DOHH2 (cell line): Measurements from ENCODE around the gene TMSB10.

ENCODE experiments used
- H3F3A ChIP-seq: fragments of 200-600 bp; sonication (generic), shearing (Covaris generic); 2 replicates; pipeline ENCODE4 v1.6.0; 2016; ENCODE audit warnings: antibody characterized with exemption, mild to moderate bottlenecking; ENCODE audit not compliant: control insufficient read depth, insufficient read depth
- H3K27ac ChIP-seq: fragments of 200-600 bp; sonication (generic); 2 replicates; pipeline ENCODE4 v1.5.1; 2014; ENCODE audit warnings: low read depth, mild to moderate bottlenecking, low read length, moderate library complexity
- H3K27me3 ChIP-seq: fragments of 200-600 bp; sonication (generic); 2 replicates; pipeline ENCODE4 v1.6.1; 2014; ENCODE audit warnings: mild to moderate bottlenecking, low read length, mixed read lengths; ENCODE audit not compliant: control insufficient read depth
- H3K36me3 ChIP-seq: fragments of 200-600 bp; sonication (generic); 2 replicates; pipeline ENCODE4 v1.6.1; 2014; ENCODE audit warnings: mild to moderate bottlenecking, low read length, moderate library complexity, mixed read lengths; ENCODE audit not compliant: control insufficient read depth
- H3K4me1 ChIP-seq: fragments of 200-600 bp; sonication (generic); 2 replicates; pipeline ENCODE4 v1.6.1; 2014; ENCODE audit warnings: mild to moderate bottlenecking, low read length, mixed read lengths; ENCODE audit not compliant: control insufficient read depth
- H3K4me2 ChIP-seq: fragments of 200-600 bp; sonication (generic); 2 replicates; pipeline ENCODE4 v1.6.0; 2014; ENCODE audit warnings: mild to moderate bottlenecking, low read length, moderate library complexity
- H3K4me3 ChIP-seq: fragments of 200-600 bp; sonication (generic); 2 replicates; pipeline ENCODE4 v1.5.1; 2014; ENCODE audit warnings: mild to moderate bottlenecking, low read length, mixed read lengths
- H3K79me2 ChIP-seq: fragments of 200-600 bp; sonication (generic); 2 replicates; pipeline ENCODE4 v1.6.1; 2014; ENCODE audit warnings: mild to moderate bottlenecking, low read length, mixed read lengths; ENCODE audit not compliant: control insufficient read depth
- H3K9me2 ChIP-seq: fragments of 200-600 bp; sonication (generic); replicated peaks from 2 replicates; pipeline ENCODE4 v1.6.1; 2014; ENCODE audit warnings: mild to moderate bottlenecking, low read length, mixed read lengths; ENCODE audit not compliant: control insufficient read depth
- H3K9me3 ChIP-seq: fragments of 200-600 bp; sonication (generic); 2 replicates; pipeline ENCODE4 v1.6.1; 2014; ENCODE audit warnings: antibody characterized with exemption, low read length, mixed read lengths; ENCODE audit not compliant: control insufficient read depth, insufficient read depth
- H4K20me1 ChIP-seq: fragments of 200-600 bp; sonication (generic); 2 replicates; pipeline ENCODE4 v1.6.0; 2014; ENCODE audit warnings: low read depth, mild to moderate bottlenecking, antibody characterized with exemption, low read length, moderate library complexity; ENCODE audit not compliant: control insufficient read depth, insufficient read depth
- CTCF ChIP-seq: fragments of 200-600 bp; sonication (generic); IDR thresholded peaks from one replicate; pipeline ENCODE4 v1.5.1; 2014; ENCODE audit warnings: antibody characterized with exemption, mild to moderate bottlenecking, low read depth, low read length; ENCODE audit not compliant: poor library complexity, severe bottlenecking
- EZH2phosphoT487 ChIP-seq: fragments of 200-600 bp; sonication (generic); IDR thresholded peaks from 2 replicates; pipeline ENCODE4 v1.6.1; 2017; ENCODE audit warnings: borderline replicate concordance, mild to moderate bottlenecking, antibody characterized with exemption, low read length, moderate library complexity, mixed read lengths

The TMSB10 gene

GRCh38 chr2:84880645-84881521 is 24.6 kb upstream of the TMSB10 start, which contains the start of gene TRABD2A:
TRABD2A (minus strand) TSS chr2:84881084; CDS start chr2:84881039, 45 bp downstream.
- Histone ChIP-seq H3K9me2 (no peaks in the 10 kb centered on the region), H3K27me3 (peaks cover 43% of the 10 kb centered on the region), H3K4me2 (peak within 1 kb of the TSS; percentile 87), H3K9me3 (no peaks in the 10 kb centered on the region), H3K79me2 (no peaks in the 10 kb centered on the region), H3K4me1 (peaks cover 25% of the 10 kb centered on the region), H3K36me3 (no peaks in the 10 kb centered on the region), H3K4me3 (peak within 1 kb of the TSS; percentile 75), H3K27ac (no peak within 1 kb of the TSS), H3F3A (no peaks in the 10 kb centered on the region), H4K20me1 (no peaks in the 10 kb centered on the region)
- TF ChIP-seq CTCF (no peak), EZH2phosphoT487 (peak; percentile 57; the same call in 1 of the 2 replicates)

- H3K27me3 ChIP-seq = peaks cover 43% of the 10 kb centered on the region
- no peaks in the 10 kb centered on the region for H3K9me2 ChIP-seq
- no peaks in the 10 kb centered on the region for H3K36me3 ChIP-seq
- H3K4me2 ChIP-seq = peak overlapping the region; percentile 87
- no peaks in the 10 kb centered on the region for H3F3A ChIP-seq
- TF ChIP-seq CTCF = peak; percentile 78
- TF ChIP-seq EZH2phosphoT487 = no peak
- H4K20me1 ChIP-seq = no peaks in the 10 kb centered on the region
- no peaks in the 10 kb centered on the region for H3K79me2 ChIP-seq
- peaks cover 25% of the 10 kb centered on the region for H3K4me1 ChIP-seq
- H3K9me3 ChIP-seq = no peaks in the 10 kb centered on the region
- peak overlapping the region; percentile 75 for H3K4me3 ChIP-seq
- H3K27ac ChIP-seq = no peak overlapping the region
These were observed 23.7 kb upstream of the TMSB10 start for GRCh38 chr2:84881581-84882413.

GRCh38 chr2:84882414-84882738 is 23.1 kb upstream of the TMSB10 start:
- Histone ChIP-seq H3K4me3 (peak overlapping the region; percentile 75), H3K27ac (no peak overlapping the region), H3K27me3 (peaks cover 42% of the 10 kb centered on the region)

More at GRCh38 chr2:84882414-84882738, 23.1 kb upstream of the TMSB10 start:
- no peaks in the 10 kb centered on the region for H4K20me1 ChIP-seq
- peak overlapping the region; percentile 87 for H3K4me2 ChIP-seq
- peaks cover 25% of the 10 kb centered on the region for H3K4me1 ChIP-seq
- no peaks in the 10 kb centered on the region for H3K9me3 ChIP-seq
- TF ChIP-seq CTCF (no peak), EZH2phosphoT487 (no peak)
- H3F3A ChIP-seq = no peaks in the 10 kb centered on the region
- H3K36me3 ChIP-seq = no peaks in the 10 kb centered on the region
- no peaks in the 10 kb centered on the region for H3K9me2 ChIP-seq
- no peaks in the 10 kb centered on the region for H3K79me2 ChIP-seq
